OCI-M2 (cell line): ENCODE results near the gene CARNS1.

ENCODE experiments used
- DNase-seq: peaks from one replicate; lab custom pipeline; 2025; ENCODE audit not compliant: unreplicated experiment; lab: John Stamatoyannopoulos, UW

The CARNS1 gene

DNA sequence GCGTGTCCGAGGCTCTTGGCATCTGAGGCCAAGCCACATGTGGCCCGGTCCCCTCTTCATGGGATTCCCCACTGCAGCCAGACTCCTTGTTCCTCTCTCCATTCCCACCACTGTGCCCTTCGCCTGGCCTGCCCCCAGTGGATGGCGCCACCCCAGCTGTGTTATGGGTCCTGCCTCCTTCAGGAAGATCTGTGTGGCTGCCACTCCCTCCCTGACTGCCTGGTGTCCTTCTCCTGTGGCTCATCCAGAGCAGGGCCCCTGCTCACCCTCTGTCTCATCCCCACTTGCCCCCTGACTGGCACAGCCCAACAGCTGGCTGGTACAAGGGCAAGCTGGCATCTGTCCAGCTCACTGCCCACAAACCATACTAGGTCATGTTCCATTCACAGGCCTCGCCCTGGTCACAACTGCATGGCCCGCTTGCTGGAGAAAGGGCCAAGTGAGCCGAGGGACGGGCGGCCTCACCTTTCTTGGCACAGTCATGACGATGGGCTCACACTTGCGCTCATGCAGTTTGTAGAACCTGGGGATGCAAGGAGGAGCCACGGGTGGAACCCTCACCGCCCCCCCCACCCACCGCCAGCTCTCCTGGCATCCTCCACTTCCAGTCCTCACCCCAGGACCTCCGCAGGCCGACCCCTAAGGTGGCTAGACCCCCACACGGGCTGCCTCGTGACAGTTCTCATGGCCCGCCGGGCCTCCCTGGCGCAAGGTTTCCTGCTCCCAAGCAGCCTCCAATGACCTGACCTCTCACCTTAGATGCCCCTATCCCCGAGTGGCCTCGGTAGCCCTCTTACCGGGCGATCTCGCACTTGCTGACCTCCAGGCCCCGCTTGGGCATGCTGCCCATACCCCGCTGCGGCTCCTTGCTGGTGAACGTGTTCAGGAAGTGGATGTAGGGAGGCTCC is 24.1 kb downstream of the CARNS1 start:
- DNase-seq: no peak

- DNase-seq: no peak
Observed at GRCh38 chr11:67440229-67441097, 25.0 kb downstream of the CARNS1 start.

DNA sequence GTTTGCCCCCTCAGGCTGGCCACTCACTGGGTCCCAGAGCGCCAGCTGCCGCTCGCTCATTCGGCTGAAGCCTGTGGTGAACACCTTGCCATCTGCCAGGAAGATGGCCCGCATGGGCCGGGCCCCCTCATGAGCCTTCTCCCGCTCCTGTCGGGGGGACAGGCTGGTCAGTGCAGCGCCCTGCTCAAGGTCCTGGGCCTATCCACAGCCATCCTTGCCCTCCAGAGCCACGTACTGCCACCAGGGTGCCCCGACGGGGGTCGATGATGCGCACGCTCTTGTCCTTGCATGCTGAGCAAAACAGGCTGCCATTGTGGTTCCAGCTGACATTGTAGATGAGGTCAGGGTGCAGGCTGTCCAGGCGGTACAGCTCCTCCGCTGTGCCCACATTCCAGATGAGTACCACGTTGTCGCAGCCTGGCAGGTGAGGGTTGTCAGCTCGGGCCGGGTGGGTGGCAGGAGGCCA is 25.7 kb downstream of the CARNS1 start:
- no peak for DNase-seq

- DNase-seq: no peak
Observed at GRCh38 chr11:67441731-67442351, 26.4 kb downstream of the CARNS1 start.

GRCh38 chr11:67442504-67443404 is 27.3 kb downstream of the CARNS1 start:
- DNase-seq: no peak

- DNase-seq: no peak
Observed at GRCh38 chr11:67445515-67445914, 30.0 kb downstream of the CARNS1 start.

DNA sequence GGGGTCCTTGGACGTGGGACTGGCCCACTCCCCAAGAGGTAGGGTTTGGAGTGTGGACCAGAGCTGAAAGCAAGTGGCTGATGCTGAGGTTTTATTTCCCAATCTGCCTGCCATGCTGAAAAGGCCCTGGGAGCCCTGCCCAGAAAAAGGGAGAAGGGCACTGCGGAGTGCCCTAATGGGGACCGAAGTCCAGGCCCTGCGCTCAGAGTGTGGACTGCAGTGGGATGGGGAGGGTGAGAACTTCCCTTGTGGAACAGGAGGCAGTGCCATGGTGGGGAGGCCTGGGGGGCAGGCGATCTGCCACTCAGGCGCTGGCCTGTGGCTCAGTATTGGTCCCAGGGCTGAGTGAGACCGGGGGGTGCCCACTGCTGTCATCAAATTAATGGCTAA is 32.7 kb downstream of the CARNS1 start:
- no peak for DNase-seq

- DNase-seq: no peak
Observed at GRCh38 chr11:67449116-67449844, 33.8 kb downstream of the CARNS1 start.

- no peak for DNase-seq
Observed at GRCh38 chr11:67450796-67451657, 35.5 kb downstream of the CARNS1 start.

- no peak for DNase-seq
Observed at GRCh38 chr11:67451658-67451976, 36.1 kb downstream of the CARNS1 start.

GRCh38 chr11:67452141-67452952 is 36.9 kb downstream of the CARNS1 start, which contains the start of gene GPR152:
TSS of gene GPR152 (minus strand) at chr11:67452729. CDS start at chr11:67452724, 5 bp downstream.
- no peak for DNase-seq

DNA sequence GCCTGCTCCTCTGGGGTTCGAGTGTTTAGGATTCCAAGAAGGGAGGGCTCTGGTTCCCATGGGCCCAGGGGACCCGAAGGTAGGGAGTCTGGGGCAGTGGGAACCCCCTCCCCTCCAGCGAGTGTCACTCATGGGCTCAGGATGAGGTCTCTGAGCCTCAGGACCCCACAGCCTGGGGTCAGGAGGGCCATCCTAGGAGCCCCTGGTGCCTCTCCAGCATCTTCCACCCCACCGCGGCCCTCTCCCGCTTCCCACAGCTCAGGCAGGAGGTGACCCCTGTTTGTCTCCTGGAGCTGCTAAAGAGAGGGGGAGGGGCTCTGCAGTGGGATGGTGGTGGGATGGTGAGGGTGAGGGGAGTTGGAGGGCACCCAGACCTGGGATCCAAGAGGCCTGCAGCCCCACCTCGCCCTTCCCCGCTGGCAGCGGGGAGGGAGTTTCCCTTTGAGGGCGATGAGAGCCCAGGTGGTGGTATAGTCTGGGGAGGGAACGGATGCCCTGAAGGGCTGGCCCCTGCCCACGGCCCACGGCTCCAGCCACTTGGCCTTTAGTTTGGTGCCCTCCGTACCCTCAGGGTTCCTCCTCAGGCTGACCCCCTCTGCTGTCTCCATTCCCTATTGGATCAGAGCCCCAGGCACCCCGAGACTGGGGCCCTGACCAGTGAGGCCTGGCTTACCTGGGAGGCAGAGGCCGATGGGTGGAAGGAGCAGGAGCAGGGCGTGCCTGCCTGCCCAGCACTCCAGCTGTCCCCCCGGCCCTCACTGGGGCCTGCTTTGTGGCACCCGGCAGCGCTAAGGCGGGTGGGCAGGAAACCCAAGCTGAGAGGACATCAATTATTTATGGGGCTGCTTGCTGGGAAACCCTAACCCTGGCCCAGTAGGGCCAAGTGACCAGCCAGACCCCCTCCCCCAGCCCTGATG is 38.6 kb downstream of the CARNS1 start:
- DNase-seq: no peak

DNA sequence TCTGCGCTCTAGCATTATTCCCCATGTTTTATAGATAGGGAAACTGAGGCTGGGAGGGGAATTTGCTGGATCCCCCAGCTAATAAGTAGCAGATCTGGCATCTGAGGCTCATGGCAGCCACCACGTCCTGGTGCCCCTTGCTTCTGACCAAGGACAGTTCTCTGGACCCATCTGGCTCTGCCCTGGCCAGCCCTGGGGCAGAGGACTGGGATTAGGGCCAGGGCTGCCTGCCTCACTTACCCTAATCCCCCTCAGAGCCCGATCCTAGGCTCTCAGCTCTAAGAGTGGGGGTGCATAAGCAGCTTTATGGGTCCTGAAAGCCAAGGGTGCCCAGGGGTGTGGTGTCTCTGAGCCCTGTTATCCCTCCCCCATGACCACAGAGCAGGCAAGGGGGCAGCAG is 39.6 kb downstream of the CARNS1 start, which contains the start of gene CABP4:
TSS of gene CABP4 (plus strand) at position 301 of the 400 bp plus-strand sequence. CDS start at position 371, 70 bp downstream.
- DNase-seq: no peak

GRCh38 chr11:67456068-67456705 is 40.7 kb downstream of the CARNS1 start:
- no peak for DNase-seq

GRCh38 chr11:67457453-67457852 is 42.0 kb downstream of the CARNS1 start:
- no peak for DNase-seq

GRCh38 chr11:67458266-67458665 is 42.8 kb downstream of the CARNS1 start:
- no peak for DNase-seq
